GF-D8 (cell line): ENCODE measurements around the gene MRPS23.

Source experiments
- DNase-seq: peaks from one replicate; lab custom pipeline; 2025; lab: John Stamatoyannopoulos, UW

The MRPS23 gene

GRCh38 chr17:57838453-57838852 is 11.4 kb downstream of the MRPS23 start:
- DNase-seq = no peak

GRCh38 chr17:57835333-57835900 is 14.4 kb downstream of the MRPS23 start:
- DNase-seq = no peak

DNA sequence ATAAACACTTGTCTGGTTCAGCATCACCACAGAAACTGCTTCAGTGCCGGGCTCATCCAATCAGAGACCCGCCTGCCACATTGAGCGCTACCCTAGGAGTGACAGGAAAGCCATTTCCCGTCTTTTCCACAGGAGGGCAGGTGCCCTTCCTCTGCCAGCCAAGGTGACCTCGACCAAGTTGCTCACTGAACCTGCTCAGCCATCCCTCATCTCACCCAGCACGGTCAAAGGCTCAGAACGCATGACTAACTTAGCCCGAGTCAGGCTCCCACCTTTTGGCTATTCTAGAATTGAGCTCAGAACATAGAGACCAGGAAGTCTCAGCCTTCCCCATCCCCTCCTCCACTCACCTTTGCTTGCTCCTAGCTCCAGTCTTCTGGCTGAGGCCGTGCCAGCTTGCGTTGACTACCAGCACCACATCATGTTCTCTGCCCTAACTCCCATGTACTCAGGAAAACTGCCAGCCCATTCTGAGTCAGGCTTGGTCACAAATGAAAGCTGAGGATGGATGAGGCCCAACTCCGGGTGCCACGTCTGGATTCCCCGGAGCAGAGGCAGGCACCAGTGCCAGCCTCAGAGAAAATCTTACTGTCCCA is 15.6 kb downstream of the MRPS23 start:
- DNase-seq = no peak

DNA sequence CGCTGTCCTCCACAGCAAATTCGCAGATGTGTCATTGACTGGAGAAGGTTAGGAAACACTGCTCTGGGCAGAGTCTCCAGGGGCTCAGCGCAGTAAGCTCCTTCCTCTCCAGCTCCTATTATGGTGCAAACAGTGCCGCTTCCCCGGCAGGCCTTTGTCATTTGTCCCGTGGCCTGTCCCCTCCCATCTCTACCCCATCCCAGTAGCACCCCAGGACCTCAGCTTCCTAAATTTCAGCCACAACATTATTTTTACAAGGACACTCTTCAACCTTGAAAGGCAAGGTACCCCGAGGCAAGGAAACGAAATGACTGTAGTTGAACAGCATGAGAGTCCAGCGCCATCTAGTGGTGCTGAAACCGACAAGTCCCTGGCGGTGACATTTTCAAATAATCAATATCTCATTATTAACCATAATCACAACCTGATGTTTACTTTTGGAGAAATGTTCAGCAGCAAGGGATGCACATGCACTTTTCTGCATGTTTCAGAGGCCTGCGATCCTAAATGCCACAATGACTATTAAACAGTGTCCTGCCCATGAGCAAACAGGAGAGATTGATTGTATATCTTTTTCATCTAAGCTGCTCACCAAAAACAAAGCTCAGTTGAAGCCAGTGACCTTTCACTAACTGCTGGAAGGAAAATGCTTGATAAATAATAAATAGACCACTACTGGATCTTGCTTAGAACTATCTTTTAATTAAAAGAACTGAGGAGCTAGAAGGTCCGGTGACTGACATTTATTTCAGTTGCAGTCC is 16.5 kb downstream of the MRPS23 start:
- peak; percentile 64 for DNase-seq

DNA sequence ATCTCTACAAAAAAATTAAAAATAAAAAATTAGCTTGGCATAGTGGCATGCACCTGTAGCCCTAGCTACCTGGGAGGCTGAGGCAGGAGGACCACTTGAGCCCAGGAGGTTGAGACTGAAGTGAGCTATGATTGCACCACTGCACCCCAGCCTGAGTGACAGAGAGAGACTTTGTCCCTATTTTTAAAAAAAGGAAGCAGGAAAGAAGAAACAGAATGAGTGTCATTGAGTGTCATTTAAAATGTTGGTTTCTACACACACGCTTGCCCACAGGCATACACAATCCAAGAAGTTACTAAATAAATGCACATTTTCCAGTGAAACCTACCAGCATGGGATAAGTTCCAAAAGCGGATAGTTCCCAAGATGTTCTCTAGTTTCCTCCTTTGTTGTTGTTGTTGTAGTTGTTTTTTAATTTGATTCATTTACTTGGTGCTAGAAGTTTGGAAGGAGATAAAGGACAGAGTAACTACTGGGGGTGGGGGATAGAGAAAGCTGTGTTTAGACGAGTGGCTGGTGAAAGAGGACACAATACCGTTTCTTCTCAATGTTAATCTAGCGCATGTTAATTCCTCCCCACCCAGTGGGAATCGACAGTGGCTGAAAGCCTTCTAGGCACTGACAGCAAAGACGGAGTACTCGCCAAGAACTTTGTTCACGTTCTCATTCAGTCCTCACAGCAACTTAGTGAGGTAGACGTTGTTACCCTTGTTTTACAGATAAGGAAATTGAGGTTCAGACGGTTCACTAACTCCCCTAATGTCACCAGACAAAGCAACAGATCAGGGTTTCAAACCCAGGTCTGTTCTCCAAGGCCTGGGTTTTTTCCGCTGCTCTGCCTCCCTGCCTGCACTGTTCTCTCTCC is 17.3 kb downstream of the MRPS23 start:
- no peak for DNase-seq

DNA sequence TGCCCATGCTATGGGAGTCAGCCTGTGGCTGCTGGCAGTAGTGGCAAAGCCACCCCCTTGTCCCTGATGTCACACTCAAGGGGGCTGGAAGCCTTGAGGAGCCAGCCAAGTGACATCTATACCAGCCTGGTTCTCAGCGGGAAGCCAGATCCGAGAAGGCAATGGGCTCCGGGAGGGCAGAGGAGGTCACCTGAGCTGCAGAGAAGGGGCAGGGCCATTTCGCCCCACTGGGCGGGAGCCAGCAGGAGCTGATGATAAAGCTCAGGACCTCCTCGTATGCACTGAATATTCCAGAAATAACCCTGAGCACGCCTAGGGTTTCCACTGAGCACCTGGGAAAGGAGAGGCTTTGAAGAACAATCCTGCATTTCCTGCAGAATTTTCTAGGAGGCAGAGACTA is 19.0 kb downstream of the MRPS23 start:
- DNase-seq = no peak

GRCh38 chr17:57823469-57824401 is 26.1 kb downstream of the MRPS23 start:
- no peak for DNase-seq

DNA sequence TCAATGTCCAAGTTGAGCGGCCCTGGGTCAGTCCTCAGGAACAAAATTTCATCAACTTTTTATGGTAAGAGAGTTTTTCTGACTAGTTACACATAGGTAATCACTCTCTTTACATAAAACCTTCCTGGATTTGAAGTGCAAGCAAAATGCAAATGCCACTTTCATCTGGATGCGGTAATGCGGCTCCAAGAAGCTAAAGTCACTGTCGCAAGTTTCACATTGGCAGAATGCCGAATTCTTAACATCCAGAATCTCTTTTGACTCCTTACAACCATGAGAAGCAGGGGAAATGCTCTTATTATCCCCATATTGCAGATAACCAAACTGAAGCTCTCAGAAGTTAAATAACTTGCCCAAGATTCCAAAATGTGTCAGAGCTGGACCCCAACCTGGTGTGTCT is 30.0 kb downstream of the MRPS23 start:
- no peak for DNase-seq

GRCh38 chr17:57819285-57819684 is 30.6 kb downstream of the MRPS23 start:
- no peak for DNase-seq

DNA sequence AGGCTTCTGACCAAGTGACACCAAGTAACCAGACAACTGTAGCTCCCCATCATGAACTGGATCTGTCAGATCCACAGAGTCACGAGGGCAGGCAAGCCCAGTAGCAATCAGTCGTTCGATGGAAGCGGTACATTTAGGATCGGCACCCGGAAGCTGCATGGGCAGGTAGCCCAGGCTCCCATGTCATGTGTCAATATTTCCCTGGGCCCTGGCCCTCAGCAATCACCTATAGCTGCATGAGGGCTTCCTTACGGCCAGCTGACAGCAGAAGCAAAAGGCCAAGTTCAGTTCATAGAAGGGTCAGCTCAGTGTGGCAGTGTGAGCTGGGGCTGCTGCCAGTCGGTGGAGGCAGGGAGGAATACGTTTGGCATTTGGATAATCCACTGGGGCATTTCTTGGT is 31.8 kb downstream of the MRPS23 start:
- no peak for DNase-seq

GRCh38 chr17:57817299-57817698 is 32.5 kb downstream of the MRPS23 start:
- no peak for DNase-seq

DNA sequence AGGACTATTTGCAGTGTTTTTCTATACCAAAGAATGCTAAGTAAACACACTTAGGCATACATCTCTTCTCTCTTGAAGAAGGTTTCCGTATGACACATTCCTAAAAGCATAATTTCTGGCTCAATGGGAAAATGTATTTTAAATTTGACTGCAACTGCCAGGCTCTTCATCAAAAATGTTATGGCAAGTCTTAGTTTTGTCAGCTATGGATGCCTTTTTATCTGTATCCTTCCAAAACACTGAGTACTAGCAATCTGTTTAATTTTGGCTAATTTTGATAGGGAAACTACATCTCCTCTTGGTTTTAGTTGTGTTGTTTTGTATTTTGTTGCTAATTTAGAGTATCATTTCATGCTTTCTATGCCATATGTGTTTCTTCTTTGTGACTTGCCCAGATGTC is 35.4 kb downstream of the MRPS23 start:
- no peak for DNase-seq

DNA sequence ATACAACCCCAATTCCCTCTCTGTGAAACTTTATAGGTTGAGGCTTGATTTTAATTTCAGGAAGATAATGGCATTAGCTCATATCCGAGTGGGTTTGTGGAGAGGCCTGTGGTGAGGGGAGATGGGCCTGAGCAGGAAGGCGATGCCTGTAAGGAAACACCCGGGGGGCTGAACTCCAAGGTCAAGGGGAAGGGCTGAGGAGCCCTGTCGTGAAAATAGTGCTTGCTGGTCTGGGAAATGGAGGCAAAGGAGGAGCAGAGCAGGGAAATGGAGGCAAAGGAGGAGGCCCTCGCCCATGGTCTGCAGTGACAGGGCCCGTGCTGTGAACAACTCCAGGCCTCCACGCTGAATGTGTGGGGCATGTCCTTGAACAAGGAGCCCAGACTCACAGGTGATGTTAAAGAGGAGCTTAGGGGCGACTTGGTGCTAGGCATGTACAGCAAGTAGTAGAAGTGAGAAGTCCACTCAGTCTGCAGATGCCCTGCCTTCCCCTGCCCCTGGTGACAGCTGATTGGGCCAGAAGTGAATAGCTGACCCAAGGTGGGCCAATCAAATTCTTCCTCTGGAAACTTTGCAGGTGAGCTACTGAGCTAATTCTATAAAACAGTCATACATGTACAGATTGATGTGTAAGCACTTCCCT is 38.1 kb downstream of the MRPS23 start:
- no peak for DNase-seq

DNA sequence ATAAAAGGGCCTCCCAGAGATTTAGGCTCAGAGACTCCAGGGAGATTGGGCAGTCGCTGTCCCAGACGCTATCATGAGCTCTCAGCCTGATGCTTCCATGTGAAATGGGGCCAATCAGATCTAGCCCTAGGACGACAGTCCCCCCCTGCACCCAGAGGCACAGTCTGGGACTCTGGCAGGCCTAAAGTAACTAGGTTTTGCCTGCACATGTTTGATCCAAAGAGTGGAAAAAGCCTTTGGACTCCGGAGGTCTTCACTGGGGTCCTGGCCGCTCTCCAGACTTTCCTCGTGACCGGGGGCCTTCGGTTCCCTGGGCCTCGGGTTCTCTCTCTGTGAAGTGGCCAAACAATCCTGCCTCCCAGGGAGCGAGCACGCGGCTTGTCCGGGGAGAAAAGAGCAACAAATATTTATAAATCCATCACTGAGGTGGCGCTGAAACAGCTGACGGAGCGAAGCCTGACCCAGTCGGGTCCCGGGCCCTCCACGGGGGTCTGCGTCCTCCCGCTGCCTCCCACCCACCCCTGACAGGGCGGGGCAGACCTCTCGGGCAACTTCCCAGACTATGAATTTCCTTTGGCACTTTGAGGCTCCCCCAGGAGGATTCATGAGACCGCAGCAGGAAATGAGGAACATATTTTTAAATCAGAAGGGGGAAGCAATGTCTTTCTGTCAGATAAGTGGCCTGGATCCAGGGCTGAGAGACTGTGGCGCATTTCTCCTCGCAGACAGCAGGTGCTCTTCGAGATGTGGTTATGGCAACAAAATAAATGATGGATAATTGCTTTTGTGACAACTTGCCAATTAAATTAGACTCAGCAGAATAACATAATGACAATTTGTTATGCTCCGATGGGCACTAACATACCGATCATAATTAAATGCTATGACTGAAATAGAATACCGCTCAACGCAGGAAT is 38.9 kb downstream of the MRPS23 start:
- DNase-seq = peak; percentile 40

DNA sequence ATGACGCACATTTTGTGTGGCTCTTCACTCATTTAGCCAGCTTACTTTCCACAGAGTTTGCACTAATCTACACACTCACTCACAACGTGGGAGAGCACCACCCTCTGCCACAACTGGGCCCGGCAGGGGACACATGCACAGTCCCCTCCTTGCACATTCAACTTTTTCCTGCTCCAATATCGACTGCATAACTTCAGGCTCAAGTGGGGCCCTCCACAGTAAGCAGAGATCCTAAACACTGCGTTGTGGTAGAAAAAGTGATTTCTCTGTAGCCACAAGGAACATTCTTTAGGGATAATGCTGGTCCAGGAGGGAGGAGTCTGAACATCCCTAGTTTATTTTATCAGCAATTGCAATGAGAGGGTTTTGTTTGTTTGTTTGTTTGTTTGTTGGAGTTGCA is 40.0 kb downstream of the MRPS23 start:
- no peak for DNase-seq

GRCh38 chr17:57808882-57809281 is 41.0 kb downstream of the MRPS23 start:
- DNase-seq = no peak

DNA sequence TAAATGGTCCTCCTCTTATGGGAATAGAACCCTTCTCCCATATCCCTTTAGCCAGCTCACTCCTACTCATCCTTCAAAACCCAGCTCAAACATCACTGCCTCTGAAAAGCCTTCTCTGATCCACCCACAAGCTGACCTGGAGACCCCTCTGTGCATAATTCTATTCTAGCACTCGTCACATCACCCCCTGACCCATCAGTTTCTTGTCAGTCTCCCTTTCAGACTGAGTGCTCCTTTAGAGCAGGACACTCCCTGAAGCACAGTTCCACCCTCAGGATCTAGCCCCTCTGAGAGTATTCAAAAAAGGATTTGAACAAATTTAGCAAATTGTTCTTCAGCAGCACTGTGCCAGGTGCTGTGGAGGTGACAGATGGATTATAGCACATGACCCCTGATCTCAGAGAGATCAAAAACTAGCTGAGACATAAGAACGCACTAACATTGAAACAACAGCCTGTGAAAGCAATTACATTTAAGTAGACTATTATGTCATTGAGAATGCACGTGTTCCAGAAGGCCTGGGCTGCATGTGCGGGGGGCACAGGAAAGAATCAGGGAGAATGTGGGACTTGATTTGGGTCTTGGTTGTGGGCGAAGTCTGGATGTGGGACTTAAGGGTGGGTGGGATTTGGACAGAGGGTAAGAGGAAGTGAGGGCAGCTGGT is 43.5 kb downstream of the MRPS23 start:
- DNase-seq = no peak

DNA sequence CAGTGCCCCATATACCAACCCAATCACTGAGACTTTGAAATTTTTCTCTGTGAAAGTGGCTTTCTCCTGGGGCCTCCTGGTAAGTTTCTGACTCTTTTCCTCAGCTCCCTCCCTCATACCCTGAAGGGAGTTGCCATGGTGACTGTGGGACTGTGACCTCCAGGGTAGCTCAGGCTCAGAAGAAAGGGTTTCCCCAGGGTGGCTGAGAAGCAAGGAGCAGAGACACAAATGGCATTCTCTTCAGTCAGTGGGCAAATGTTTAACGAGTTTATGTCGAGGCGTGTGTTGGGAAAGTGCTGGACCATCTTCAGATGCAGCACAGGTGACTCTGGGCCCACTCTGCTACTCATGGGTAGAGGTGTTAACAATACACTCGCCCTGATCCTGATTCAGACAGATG is 46.8 kb downstream of the MRPS23 start:
- no peak for DNase-seq

- no peak for DNase-seq
Observed at GRCh38 chr17:57801044-57801711, 48.7 kb downstream of the MRPS23 start.
